Raji (cell line): ENCODE measurements around the gene ZNF592.
A peak's percentile ranks its signal among the peaks of the same experiment; 100 is the strongest.

Experiments used
- POLR2A ChIP-seq: IDR thresholded peaks from 2 replicates; pipeline ENCODE4 v1.6.1; 2011; ENCODE audit warnings: low read depth, low read length, control low read depth; ENCODE audit not compliant: insufficient read depth

Gene ZNF592

GRCh38 chr15:84734794-84735479, 13.5 kb upstream of the ZNF592 start:
- peak; percentile 75 for TF ChIP-seq POLR2A

GRCh38 chr15:84736375-84736774, 12.0 kb upstream of the ZNF592 start:
- TF ChIP-seq POLR2A, result no peak

DNA sequence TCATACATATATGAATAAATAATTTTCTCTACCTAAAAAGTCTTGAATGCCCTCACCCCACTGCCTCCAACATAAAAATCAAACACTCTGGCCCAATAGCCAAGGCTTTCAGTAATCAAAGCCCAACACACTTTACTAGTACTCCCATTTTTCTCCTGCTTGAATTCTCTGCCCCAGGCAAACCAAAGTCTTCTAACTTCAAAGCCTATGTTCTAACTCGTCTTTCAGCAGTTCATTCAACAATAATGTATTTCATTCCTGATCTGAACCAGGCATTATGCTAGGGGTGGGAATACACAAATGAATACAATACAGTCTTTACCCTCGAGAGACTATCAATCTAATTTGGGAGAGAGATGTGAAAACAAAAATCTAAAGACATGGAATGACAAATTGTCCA, 11.4 kb upstream of the ZNF592 start:
- TF ChIP-seq POLR2A, result no peak

DNA sequence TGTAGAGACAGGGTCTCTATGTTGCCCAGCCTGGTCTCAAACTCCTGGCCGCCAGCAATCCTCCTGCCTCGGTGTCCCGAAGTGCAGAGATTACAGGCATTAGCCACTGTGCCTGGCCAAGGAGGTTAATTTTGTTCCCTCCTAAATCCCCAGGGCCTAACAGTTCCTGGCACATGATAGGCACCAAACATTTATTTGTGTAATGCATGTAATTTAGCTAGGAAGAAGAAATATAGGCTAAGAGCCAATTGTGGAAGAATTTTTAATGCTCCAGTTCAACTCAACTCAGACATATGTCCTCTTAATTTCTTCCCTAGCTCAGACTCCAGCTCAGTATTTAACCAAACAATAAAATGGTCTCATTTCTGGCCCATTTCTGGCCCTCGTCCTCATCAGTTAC, 7.7 kb upstream of the ZNF592 start:
- TF ChIP-seq POLR2A, result no peak

- TF ChIP-seq POLR2A, result no peak
Measured at GRCh38 chr15:84741121-84741520, 7.3 kb upstream of the ZNF592 start.

GRCh38 chr15:84747416-84748273, 747 bp upstream of the ZNF592 start:
- TF ChIP-seq POLR2A, result 0 out of 2 replicates have a peak, but pooled peaks have one; percentile 27

GRCh38 chr15:84749111-84749991, 959 bp downstream of the ZNF592 start:
- 0 out of 2 replicates have a peak, but pooled peaks have one; percentile 25 for TF ChIP-seq POLR2A

GRCh38 chr15:84750583-84751092, 2.2 kb downstream of the ZNF592 start:
- TF ChIP-seq POLR2A, result no peak

DNA sequence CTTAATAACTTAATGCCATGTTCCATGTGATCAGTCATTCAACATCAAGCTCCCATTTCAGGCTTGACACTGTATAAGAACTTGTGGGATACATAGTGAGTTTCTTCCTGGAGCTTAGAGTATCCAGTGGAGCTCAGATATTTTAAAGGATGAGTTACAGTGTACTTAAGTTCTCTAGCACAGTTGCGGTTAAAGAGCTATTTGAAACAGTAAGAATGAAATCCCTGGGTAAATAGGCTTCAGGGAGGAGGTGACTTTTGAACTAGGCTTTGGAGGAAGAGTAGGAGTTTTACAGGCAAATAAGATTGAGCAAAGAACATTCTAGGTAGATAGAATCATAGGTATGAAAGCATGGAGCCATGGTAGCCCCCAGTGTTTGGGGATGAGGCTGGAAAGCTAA, 3.8 kb downstream of the ZNF592 start:
- TF ChIP-seq POLR2A, result no peak

- no peak for TF ChIP-seq POLR2A
Measured at GRCh38 chr15:84752700-84753099, 4.3 kb downstream of the ZNF592 start.

DNA sequence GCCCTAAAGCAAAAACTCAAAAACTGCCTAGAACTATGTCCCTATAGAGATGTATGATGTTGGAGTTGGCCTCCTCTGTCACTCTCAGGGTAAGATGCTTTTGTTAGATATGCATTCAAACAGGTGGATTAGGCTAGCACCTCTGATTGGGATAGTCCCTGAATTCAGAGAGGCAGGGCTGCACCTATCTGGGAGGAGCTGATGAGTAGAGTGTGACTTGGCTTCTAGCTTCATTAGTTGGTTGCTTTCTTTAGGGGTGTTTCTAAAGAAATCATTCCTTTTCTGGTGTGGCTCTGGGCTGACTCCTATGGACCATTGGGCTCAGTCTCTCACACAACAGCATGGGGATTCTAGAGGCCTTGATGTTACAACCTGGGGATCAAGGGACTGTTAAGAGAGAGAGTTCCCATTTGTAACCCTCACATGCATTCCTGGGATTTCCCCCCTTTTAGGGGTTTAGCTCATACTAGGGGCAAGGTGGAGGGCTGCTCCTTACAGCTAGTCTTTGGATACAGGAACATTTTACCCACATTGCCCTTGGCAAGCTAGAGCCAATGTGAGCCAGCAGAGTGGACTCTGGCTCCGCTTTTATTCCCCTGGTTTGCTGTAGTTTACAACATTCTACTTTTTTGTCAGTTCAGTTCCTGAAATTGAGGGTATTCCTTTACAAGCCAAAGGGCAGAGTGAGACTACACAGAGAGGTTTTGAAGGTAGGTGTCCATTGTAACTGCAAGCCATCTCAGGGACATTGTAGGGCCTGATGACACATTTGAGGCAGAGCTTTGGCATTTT, 7.5 kb downstream of the ZNF592 start:
- TF ChIP-seq POLR2A, result no peak

DNA sequence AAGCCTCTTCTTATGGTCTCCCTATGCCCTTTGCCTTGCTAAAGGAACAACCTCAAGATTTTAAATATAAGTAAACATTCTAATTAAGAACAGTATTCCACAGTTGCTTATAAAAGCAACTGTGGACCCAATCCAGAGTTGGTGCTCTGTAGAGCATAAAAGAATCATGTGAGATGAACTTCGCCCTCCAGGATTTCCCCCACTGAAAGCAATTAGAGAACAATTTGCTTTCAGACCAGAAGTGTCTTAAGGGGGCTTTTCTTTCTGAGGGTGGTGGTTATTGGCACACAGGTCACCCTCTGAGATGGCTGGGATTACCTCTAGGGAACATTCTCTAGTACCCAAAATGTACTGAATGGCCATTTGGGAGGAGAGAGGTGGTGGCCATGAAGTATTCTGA, 10.6 kb downstream of the ZNF592 start:
- TF ChIP-seq POLR2A, result no peak

- no peak for TF ChIP-seq POLR2A
Measured at GRCh38 chr15:84760219-84760618, 11.8 kb downstream of the ZNF592 start.

DNA sequence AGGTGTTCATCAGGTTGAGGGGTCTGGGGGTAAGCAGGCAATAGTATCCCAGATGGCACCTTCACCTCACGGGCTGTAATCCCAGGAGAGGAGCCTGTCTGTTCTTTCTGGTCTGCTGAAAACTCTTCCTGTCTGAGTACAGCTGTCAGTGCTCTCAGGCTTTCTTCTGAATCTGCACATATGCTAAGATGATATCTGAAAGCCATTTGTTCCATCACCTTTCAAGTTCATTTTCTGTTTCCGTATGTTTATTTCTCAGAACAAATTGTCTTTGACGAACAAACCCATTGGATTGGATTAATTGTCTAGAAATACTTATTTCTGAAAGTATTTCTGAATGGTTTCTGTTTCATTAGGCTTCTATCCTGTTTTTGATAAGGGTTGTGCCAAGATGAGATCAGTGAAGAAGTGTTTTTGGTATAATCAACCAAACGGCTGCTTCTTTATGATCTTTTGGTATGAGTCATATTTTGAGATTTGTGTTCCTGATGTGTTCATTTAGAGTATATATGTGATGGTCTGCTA, 13.3 kb downstream of the ZNF592 start:
- TF ChIP-seq POLR2A, result no peak
